Activated CD4-positive, CD25-positive, alpha-beta regulatory T cell treated with anti-CD3 and anti-CD28 coated beads, Interleukin-2, amount 50 U/mL, for 16 hours (primary cell): ENCODE data around the gene DMGDH.
A peak's percentile ranks its signal among the peaks of the same experiment; 100 is the strongest.

Experiments used
- DNase-seq: peaks from one replicate; pipeline ENCODE4 v3.0.0-alpha.2; 2020; ENCODE audit warnings: low read depth, low spot score

DMGDH gene

DNA sequence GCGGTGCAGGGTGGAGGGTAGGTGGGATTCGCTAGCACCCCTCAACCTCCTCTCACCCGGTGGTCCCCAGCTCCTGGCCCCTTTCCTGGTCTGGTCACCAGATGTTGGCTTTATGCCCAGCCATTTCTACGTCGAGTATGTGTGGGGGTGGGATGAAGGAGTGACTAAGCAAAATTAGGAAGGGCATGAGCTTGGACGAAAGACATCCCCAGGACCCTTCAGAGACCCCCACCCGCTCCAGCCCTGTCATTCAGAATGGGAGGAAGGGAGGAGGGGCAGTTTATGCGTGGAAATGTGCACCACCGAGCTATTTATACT lies 835 bp upstream of the DMGDH start:
- DNase-seq, result no peak

DNA sequence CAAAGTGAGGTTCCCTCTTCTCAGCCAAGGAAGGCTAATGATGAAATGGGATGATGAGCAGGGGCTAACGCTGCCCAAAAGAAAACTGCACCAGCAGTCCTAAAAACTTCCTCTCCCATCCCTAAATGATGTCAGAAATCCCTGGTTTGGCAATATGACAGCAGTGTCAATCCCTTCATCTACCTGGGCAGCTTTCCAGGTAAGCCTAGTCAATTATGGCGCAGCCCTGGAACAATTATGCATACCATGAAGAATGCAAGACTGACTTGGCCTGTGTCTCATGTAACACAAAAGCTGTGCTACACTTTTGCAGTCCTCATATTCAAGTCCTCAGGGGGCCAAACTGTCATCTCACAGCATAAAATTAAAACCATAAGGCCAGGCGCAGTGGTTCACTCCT lies 7.0 kb downstream of the DMGDH start:
- no peak for DNase-seq

DNA sequence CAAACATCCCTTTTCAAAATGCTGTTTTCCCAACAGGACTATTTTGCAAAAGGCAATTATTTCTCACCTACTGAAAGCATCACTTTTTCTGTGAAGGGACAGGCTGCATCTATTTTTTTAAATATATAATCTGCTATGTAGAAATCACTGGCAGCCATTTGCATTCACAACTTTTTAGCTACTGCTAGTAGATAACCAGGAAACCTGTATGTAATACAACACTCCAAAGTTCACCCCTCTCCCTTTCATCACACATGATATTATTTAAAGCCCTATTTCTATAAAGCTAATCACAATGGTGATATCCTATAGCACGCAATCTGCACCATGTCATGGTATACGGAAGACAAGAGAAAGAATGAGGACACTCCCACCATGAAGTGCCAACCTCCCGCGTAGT lies 9.8 kb downstream of the DMGDH start:
- DNase-seq, result no peak

GRCh38 chr5:79056847-79057246 lies 12.6 kb downstream of the DMGDH start:
- DNase-seq, result no peak

- DNase-seq, result no peak
Measured at GRCh38 chr5:79055017-79055416, 14.5 kb downstream of the DMGDH start.

DNA sequence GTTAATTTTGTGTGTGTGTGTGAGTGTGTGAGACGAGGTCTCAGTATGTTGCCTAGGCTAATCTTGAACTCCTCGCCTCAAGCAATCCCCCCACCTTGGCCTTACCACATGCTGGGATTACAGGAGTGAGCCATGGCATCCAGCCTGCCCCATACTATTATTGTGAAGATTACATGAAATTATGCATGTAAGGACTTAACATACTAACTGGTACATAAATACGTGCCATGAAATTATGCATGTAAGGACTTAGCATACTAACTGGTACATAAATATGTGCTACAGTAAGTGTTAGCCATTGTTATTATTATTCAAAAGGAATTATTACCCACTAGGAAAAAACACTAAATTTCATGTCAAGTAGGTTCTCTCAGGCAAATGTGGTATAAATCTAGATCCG lies 16.2 kb downstream of the DMGDH start:
- DNase-seq, result no peak

GRCh38 chr5:79050498-79050897 lies 19.0 kb downstream of the DMGDH start:
- no peak for DNase-seq

- no peak for DNase-seq
Measured at GRCh38 chr5:79048437-79048836, 21.0 kb downstream of the DMGDH start.

DNA sequence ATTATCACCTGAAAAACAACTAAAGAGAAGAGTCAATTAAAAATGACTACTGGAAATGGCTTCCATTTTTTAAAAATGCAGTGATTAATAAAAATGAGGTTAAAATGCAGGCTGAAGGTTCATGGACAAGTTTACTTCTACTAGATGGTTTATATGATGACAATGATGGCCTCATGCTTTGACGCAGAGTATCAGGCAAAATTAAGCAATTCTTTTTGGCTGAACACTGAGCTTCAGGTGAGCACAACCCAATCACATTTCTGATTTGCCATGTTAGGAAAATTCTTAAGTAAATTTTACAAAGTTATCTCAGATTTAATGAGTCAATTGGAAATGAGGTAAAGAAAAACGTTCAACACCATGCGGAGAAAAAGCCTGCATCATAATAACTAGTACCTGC lies 22.3 kb downstream of the DMGDH start:
- DNase-seq, result no peak

DNA sequence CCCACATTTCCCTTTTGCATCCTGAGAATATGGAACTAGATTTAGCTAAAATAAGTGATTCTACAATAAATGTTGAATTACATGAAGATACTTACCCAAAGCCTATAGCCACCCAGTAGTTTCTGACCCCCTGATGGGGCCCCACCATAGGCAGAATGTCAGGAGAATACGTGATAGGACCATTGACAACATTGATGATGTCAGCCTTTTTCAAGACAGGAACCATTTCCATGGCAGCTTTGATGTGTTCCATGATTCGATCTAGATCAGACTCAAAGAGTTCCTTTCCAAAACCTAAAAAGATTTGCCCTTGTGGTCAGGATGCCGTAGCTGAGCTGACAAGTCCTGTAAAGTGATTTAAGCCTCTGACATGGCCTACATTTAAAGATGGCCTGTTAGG lies 27.3 kb downstream of the DMGDH start:
- no peak for DNase-seq

- DNase-seq, result no peak
Measured at GRCh38 chr5:79036769-79037168, 32.7 kb downstream of the DMGDH start.

GRCh38 chr5:79035237-79035636 lies 34.2 kb downstream of the DMGDH start:
- DNase-seq, result no peak

GRCh38 chr5:79032782-79033181 lies 36.7 kb downstream of the DMGDH start:
- no peak for DNase-seq

DNA sequence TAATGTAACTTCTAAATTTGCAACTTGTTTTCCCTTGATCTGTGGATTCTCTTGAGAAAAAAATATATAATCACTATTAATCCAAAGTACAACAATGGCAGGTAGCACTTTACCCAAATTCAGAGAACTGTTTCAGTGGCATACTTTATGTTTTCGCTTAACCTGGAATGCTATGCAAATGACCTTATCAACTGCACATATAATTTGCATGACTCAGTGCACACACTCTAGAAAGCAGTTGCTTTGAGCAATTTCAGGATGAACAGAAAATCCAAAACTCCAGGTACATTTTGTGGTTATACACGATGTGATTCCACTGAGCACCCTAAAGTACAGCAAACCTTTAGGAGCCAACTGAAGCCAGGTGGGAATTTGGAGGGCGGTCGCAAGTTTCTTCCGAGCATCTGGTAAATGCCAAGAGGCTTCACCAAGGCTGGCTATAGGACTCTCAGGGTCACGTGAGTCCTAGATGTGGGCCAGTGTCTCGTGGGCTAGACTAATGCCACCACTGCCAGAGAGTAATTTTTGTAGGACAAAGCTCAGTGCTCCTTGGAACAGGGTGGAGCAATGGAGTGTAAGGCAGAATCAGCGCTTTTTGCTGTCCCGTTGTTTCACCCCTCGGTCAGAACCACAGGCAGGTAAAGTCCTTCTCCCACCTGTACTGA lies 37.3 kb downstream of the DMGDH start:
- no peak for DNase-seq

GRCh38 chr5:79031485-79031867 lies 38.0 kb downstream of the DMGDH start:
- no peak for DNase-seq

GRCh38 chr5:79030663-79031484 lies 38.6 kb downstream of the DMGDH start:
- DNase-seq, result no peak

GRCh38 chr5:79025054-79025472 lies 44.4 kb downstream of the DMGDH start:
- peak; percentile 17 for DNase-seq

- DNase-seq, result no peak
Measured at GRCh38 chr5:79023947-79024346, 45.5 kb downstream of the DMGDH start.

- DNase-seq, result no peak
Measured at GRCh38 chr5:79023348-79023747, 46.1 kb downstream of the DMGDH start.

GRCh38 chr5:79022771-79023170 lies 46.7 kb downstream of the DMGDH start:
- no peak for DNase-seq

- no peak for DNase-seq
Measured at GRCh38 chr5:79021753-79022152, 47.7 kb downstream of the DMGDH start.

GRCh38 chr5:79020861-79021561 lies 48.5 kb downstream of the DMGDH start:
- peak; percentile 3 for DNase-seq

- DNase-seq, result no peak
Measured at GRCh38 chr5:79014631-79015030, 54.8 kb downstream of the DMGDH start.
